NCI-H460 (cell line): ENCODE data around the gene EIF2A. TPM values are rescaled to one million over a fixed set of nuclear protein-coding genes. Genes with fewer than 3 reads are reported as not detected.

ENCODE experiments used
- DNase-seq: peaks from one replicate; pipeline ENCODE4 v3.0.0-alpha.2; 2016; ENCODE audit warnings: low read depth; ENCODE audit errors: extremely low read depth
- total RNA-seq: library from RNA; depleted of rRNA; stranded (reverse); fragments of >200 nt; shearing (Covaris generic); gene quantifications from 2 replicates; pipeline ENCODE4 v1.2.3, GENCODE V29; 2014

The EIF2A gene
- total RNA-seq, 1 experiment from 2014 or later = 192 TPM

- no peak for DNase-seq
Measured at GRCh38 chr3:150540991-150541390, 5.6 kb upstream of the EIF2A start.

- no peak for DNase-seq
Measured at GRCh38 chr3:150543128-150543527, 3.5 kb upstream of the EIF2A start.

- no peak for DNase-seq
Measured at GRCh38 chr3:150543531-150543930, 3.1 kb upstream of the EIF2A start.

GRCh38 chr3:150544041-150544440 is 2.5 kb upstream of the EIF2A start:
- DNase-seq = no peak

- DNase-seq = no peak
Measured at GRCh38 chr3:150544726-150545125, 1.9 kb upstream of the EIF2A start.

- DNase-seq = peak; percentile 8
Measured at GRCh38 chr3:150545419-150546225, 965 bp upstream of the EIF2A start.

- no peak for DNase-seq
Measured at GRCh38 chr3:150547045-150547741, 606 bp downstream of the EIF2A start.

GRCh38 chr3:150555859-150556436 is 9.4 kb downstream of the EIF2A start:
- DNase-seq = no peak

GRCh38 chr3:150556792-150557191 is 10.2 kb downstream of the EIF2A start:
- DNase-seq = no peak

- no peak for DNase-seq
Measured at GRCh38 chr3:150557725-150558124, 11.1 kb downstream of the EIF2A start.

- DNase-seq = no peak
Measured at GRCh38 chr3:150564243-150564642, 17.7 kb downstream of the EIF2A start.

- DNase-seq = no peak
Measured at GRCh38 chr3:150567328-150567727, 20.7 kb downstream of the EIF2A start.

- DNase-seq = no peak
Measured at GRCh38 chr3:150577855-150578254, 31.3 kb downstream of the EIF2A start.

GRCh38 chr3:150581174-150581573 is 34.6 kb downstream of the EIF2A start:
- DNase-seq = no peak

GRCh38 chr3:150582620-150583019 is 36.0 kb downstream of the EIF2A start:
- DNase-seq = no peak

- no peak for DNase-seq
Measured at GRCh38 chr3:150583028-150583427, 36.4 kb downstream of the EIF2A start.

GRCh38 chr3:150588027-150588830 is 41.6 kb downstream of the EIF2A start:
- no peak for DNase-seq

- DNase-seq = no peak
Measured at GRCh38 chr3:150589759-150590158, 43.2 kb downstream of the EIF2A start.

- no peak for DNase-seq
Measured at GRCh38 chr3:150594150-150594549, 47.6 kb downstream of the EIF2A start.

GRCh38 chr3:150597646-150598045 is 51.1 kb downstream of the EIF2A start:
- DNase-seq = no peak
